SIG-M5 (cell line): ENCODE measurements around the gene DYRK1B.
"Not testable (repeated sequence)": the region's sequence is repeated elsewhere in the genome, so short reads cannot be mapped to it uniquely, and the experiment has no call there.

Source experiments
- DNase-seq: peaks from one replicate; lab custom pipeline; 2025; lab: John Stamatoyannopoulos, UW

Gene DYRK1B

DNA sequence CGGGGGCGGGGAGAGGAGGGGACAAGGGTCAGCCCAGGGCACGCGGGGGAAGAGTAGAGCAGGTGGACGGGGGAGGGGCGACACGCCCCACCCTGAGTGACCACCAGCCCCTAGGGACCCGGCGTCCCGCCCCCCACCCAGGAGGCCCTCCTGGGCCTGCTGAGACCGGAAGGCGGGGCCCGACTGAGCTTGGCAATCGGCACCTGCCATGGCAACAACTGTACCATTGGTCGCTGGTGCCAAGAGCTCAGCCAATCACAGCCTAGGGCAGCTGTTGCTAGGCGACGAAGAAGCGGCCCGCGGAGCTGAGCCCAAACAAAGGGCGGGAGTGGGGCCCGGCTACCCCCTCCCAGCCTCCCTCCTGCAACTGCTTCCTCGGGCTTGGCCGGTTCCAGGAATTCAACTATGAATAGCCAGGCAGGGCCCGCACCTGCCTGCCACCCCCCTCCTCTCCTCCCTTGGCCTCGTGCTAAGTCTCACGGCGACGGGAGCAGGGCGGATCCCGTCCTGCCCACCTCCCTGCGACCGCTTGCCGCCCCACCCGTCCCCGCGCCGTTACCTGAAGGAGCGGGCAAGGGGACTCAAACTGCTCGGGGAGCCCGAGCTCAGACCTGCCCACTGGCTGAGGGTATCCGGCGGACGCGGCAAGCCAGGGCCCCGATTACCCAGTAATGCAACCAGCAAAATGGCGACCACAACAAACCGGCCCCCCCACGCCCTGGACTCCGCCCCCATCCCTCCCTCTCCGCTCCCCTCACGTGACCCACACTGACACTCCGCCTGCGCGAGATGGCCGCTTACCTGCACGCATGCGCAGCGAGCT lies at the start of gene DYRK1B:
Gene DYRK1B, minus strand, starts transcription at position 699 of the 823 bp plus-strand sequence. CDS start 2,295 bp downstream, outside the sequence.
- DNase-seq, result no peak

DNA sequence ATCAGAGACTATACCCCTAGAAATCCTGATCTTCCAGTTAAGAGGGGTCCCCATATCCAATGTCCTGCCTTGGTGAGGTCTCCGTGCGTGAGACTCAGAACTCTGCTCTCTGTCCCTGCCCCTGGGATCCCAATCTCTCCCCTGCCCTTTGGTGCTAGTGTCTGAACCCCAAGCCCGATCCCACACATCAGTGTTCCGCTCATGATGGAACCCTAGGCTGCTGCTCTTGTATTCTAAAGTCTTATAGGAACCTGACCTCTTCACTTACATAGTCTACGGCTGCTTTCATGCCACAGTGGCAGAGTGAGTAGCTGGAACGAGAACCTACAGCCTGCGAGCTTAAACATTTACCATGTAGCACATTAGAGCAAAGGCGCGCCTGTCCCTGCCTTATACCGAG lies 48.7 kb upstream of the DYRK1B start:
- DNase-seq, result not testable (repeated sequence)

DNA sequence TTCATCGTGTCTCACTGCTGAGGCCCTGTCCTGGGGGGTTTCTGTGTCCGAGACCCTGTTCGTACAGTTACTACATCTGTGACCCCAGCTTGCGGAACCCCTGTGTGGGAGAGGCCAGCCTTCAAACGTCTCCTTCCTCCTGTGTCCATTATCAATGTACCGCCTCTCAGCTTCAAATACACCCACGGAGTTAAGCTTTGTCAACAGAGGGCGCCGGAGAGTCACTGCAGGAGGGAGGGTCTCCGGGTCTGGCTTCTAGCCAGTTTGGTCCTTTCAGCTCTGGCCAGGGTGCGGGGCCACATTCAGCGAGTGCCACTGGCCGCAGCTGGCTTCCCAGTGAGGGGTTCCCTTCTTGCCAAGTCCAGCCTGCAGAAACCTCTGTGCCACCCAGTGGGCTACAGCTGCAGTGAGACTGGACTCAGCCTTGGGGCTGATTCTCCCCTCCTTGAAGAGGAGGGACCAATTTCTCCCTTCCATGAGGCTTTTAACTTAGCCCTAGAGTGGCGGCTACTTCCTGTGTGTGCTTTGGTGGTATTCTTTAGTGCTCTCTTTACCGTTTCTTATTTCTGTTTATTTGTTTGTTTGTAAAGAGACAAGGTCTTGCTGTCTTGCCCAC lies 47.6 kb upstream of the DYRK1B start:
- DNase-seq, result not testable (repeated sequence)

DNA sequence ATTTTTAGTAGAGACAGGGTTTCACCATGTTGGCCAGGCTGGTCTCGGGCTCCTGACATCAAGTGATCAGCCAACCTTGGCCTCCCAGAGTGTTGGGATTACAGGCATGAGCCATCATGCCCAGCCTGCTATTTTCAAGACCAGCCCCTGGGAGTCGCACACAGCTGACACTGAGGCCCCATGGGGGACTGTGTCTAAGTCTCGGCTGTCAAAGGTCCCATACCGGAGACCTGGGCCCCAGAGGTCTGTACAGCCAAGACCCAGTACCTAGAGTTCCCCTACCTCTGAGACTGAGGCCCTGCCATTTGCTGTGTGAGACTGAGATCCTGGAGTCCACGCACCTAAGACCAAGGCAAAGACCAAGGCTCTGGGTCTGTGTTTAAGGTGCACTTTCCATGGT lies 46.3 kb upstream of the DYRK1B start:
- not testable (repeated sequence) for DNase-seq

DNA sequence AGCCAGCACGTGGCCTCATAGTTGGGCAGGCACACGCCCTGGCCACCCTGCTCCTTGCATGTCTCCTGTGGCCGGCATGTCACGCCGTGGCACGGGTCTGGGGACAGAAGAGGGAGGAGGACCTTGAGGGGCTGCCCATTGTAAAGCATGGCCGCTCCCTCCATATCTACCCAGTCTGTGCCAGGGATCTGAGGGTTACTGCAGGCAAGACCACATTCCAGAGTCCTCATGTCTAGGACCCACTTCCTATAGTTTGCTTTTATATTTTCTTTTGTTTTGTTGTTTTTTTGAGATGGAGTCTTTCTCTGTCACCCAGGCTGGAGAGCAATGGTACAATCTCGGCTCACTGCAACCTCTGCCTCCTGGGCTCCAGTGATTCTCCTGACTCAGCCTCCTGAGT lies 45.8 kb upstream of the DYRK1B start:
- DNase-seq, result not testable (repeated sequence)

DNA sequence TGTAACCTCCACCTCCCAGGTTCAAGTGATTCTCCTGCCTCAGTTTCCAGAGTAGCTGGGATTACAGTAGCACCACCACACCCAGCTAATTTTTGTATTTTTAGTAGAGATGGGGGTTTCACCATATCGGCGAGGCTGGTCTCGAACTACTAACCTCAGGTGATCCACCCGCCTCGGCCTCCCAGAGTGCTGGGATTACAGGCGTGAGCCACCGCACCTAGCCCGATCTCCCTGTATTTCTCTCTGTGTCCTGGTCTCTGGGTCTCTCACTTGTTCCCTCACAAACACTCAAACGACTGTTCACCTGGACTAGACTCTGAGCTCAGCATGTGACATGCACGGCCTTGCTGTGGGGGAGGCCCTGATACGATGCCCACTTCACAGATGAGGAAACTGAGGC lies 44.9 kb upstream of the DYRK1B start:
- not testable (repeated sequence) for DNase-seq

DNA sequence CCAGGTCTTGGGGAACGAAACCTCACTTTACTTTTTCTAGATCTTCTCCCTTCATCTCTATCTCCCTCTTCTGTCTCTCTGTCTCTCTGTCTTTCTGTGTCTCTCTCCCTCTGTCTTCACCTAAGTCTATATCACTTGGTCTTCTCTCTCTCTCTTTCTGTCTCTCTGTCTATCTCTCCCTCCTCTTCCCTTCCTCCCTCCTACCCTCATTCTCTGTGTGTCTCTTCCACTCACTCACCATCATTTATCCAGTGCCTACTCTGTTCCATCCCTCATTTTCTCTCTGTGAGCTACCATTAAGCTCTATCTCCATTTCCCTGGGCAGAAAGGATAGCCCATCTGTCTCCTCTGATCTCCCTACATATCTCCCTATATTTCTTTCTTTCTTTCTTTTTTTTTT lies 44.4 kb upstream of the DYRK1B start:
- DNase-seq, result no peak

DNA sequence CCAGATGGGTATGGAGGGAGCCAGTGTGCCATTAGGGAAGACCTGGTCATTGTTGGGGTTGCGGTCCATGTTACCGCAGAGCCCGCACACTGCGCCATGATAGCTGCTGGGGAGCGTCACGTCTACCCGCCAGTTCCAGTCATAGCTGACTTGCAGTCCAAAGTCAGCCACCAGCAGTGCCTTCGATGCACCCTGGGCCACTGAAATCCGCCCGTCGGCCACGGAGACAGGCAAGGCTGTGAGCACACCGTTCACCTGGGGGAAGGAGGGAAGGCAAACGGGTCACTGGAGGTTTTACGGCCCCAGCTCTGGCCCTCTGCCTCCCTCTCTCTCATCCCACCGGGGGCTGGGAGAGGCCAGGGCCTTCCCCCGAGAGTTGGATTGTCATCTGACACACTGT lies 44.0 kb upstream of the DYRK1B start:
- not testable (repeated sequence) for DNase-seq

DNA sequence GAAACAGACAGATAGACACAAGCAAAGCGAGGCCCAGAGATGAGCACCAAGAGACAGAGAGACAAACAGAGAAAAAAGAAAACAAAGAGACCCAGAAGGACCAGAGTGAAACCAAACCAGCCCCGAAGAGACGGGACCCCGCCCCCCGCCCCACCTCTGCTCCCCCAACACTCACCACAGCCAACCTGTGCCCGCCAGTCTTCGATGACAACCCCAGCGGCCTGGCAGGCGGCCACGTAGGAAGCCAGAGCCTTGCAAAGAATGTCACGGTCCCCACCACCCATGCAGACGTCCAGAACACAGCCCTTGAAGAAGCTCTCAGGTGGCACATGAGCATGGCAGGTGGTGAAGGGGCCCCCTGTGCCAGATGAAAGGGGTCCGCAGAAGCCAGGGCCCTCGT lies 43.5 kb upstream of the DYRK1B start:
- DNase-seq, result not testable (repeated sequence)

DNA sequence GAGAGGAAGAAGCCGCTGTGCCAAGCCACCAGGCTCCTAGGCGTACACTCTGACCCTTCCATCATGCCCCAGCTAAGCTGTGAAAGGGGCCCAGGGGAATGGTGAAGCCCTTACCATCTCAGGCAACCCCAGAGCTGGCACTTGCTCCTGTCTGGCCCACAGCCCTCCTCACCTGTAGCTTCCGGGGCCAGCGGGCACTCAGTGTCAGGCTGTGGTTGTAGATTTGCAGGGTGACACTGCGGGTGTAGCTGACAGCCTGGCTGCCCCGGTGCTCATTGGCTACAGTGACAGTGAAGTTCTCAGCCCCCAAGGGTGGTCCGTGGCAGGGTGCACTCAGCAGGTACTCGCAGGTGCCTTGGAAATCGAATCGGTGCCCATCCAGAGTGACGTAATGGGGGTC lies 42.5 kb upstream of the DYRK1B start:
- DNase-seq, result not testable (repeated sequence)

DNA sequence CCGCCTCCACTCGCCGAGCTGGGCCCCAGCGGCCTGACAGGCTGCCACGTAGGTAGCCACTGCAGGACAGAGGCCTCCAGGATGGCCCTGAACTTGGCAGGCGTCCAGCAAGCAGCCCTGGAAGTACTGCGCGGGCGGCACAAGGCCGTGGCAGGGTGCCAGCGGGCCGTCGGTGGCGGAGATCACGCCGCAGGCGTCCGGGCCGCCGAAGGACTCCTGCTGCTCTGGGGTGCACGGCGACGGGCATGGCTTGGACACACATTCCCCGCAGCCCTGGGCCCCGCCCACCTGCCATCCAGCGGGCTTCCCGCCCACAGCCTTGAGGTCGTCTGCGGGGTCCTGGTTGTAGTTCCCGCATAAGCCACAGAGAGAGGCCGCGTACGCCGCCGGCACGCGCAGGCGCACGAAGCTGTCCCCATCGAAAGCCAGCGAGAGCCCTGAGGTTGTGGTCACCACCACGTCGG lies 41.5 kb upstream of the DYRK1B start:
- DNase-seq, result not testable (repeated sequence)

DNA sequence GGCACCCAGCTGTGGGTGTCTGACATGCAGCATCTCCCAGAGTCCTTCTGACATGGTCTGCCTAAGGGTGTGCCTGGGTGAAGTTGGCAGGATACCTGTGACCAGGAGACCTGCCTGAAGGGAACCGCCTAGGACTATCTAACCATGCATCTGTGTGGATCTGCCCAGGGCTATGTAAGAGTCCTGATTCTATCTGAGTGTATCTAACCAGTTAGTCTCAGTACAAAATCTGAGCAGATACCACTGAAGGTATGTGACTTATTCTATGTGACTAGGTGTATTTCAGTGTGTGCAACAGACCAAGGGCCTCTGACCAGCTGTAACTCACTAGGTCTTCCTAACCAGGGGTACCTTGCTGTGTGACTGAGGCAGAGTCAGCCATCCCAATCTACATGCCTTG lies 40.4 kb upstream of the DYRK1B start:
- DNase-seq, result no peak

DNA sequence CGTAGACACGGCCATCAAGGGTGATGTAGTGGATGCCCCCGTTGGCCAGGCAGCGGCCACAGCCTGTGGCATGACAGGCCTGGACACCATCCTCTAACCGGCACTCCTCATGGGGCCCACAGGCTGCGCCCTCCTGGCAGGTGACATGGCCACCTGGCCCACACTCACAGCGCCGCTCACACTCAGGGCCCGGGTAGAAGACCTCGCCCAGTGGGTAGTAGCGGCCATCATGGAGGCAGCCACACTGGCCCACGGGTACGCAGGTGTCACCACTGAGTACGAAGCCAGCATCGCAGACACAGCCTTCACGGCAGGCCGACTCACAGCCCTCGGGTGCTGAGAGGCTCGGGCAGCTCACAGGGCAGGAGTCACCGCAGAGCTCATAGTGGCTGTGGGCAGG lies 39.4 kb upstream of the DYRK1B start:
- no peak for DNase-seq

DNA sequence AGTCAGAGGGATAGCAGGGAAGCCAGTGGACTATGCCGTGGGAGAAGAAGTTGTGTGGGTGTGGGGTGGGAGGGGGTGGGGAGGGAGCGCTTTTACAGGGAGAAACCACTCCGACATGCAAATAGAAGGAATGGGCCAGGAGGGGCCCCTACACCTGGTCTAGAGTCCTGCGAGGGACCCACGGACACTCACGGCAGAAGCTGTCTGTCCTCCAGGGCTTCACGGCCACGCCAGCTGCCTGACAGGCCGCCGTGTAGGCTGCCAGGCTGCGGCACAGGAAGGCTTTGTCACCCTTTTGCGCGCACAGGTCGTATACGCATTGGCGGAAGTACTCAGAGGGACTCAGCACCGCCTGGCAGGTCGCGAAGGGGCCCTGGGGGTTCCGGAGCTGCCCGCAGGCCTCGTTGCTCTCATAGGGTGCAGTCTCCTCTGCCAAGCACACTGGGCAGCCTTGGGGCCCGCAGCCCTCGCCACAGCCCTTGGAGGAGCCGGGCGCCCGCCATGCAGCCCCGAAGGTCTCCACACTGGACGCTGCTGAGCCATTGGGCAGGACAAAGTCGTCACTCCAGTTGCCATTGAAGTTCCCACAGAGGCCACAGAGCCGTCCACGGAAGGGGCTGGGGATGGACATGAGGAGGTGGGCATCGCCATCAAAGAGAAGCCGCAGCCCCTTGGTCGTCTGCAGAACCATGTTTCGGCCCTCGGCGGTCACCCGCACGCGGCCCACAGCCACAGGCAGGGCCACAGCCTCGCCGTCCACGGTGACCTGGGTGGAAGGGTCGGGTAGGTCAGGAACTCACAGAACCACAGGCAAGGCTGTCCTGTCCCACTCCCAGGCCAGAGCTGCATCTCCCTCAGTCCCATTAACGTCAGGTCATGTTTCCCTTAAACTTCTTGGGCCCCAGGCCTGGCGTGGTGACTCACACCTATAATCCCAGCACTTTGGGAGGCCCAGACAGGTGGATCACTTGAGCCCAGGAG lies 38.2 kb upstream of the DYRK1B start:
- DNase-seq, result no peak

DNA sequence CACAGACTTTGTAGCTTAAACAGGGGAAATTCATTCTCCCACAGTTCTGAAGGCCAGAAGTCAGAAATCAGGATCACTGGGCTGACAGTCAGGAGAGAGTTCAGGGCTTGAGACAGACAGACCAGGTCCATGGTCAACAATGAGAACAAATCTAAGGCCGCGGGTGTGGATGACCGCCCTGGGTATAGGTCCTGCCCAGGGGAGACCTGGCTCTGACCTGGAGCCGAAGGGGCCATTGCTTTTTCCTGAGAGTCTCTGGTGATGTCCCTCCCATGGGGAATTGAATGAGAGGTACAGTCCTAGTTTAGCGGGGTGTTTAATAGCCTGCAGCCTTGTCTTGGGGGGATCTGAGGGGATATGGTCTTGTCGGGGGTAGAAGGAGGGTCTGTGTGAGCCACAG lies 37.4 kb upstream of the DYRK1B start:
- no peak for DNase-seq

DNA sequence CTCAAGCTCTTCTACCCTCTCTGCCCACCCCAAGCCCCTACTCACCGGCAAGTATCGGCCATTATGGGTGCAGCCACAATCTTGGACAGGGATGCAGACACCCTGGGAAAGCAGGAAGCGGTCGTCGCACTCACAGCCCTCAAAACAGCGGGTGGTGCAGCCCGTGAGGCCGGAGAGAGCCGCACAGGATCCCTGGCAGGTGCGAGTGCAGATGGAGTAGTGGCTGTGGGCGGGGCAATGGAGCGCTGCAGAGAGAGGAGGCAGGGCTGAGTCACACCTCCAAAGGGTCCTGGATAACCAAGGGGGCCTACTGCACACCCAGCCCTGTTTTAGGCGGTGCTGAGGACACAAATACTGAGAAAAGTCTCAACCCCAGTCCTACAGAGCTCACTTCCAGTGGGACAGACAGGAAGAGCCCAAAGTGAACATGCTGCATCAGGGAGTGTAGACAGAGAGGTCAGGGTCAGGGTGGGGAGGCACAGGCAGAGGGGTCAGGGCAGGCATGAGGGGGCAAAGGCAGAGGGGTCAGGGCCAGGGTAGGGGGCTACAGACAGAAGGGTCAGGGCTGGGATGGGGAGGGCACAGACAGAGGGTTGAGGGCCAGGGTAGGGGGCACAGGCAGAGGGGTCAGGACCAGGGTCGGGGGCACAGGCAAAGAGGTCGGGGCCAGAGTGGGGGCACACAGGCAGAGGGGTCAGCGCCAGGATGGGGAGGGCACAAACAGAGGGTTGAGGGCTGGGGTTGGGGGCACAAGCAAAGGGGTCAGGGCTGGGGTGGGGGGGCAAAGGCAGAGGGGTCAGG lies 36.4 kb upstream of the DYRK1B start:
- no peak for DNase-seq

DNA sequence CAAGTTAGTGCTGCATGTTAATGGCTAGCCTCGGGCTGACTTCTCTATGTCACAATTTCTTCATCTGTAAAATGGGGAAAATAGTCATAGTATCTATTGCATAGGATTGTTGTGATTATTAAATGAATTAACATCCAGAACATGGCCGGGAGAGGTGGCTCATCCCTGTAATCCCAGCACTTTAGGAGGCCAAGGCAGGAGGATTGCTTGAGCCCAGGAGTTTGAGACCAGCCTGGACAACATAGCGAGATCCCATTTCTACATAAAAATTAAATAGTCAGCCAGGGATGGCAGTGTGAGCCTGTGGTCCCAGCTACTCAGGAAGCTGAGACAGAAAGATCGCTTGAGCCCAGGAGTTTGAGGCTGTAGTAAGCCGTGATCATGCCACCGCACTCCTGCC lies 34.0 kb upstream of the DYRK1B start:
- no peak for DNase-seq

DNA sequence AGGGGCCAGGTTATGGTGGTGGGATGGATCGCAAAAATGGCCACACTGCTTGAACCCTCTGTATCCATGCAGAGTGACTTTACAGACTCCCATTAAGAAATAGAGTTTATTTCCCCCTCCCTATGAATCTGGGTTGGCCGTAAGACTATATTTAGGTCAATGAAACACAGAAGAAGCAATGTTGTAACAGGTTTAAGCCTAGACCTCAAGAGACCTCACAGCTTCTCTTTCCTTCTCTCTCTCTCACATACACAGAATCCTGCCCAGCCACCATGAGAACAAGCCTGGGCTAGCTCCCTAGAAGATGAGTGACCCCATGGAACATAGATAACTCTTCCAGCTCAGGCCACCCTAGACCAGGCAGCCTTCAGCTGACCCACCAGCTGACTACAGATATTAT lies 33.2 kb upstream of the DYRK1B start:
- DNase-seq, result no peak

DNA sequence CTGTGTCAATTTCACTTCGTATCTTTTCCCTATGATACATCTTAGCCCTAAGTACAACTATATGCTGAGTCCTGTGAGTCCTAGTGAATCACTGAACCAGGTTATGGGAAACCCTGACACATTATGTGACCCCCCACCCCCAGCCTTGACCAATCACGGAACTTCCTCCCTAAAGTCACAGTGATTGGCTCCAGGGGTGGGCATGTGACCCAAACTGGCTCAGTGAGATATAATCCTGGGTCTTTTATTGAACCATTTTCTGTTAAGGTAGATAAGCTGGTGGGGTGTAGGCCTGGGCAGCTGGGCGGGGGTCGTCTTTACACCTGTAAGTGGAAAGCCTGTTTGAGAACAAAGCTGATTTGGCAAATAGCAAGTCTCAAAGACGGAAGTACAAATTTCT lies 32.0 kb upstream of the DYRK1B start:
- no peak for DNase-seq

DNA sequence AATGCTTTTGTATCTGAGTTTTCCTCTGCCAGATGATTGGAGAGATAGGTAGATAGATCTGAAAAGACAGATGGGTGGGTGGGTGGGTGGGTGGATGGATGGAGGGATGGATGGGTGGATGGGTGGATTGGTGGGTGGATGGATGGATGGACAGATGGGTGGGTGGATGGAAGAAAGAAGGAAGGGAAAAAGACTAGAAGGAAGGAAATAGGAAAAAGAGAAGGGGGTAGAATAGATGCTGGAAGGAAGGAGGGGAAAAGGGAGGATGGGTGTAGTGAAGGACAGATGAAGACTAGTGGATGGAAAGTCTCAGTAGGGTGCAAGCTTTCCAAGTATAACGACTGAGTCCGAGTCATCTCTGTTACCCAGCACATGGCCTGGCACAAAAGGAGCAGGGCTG lies 31.2 kb upstream of the DYRK1B start:
- no peak for DNase-seq

DNA sequence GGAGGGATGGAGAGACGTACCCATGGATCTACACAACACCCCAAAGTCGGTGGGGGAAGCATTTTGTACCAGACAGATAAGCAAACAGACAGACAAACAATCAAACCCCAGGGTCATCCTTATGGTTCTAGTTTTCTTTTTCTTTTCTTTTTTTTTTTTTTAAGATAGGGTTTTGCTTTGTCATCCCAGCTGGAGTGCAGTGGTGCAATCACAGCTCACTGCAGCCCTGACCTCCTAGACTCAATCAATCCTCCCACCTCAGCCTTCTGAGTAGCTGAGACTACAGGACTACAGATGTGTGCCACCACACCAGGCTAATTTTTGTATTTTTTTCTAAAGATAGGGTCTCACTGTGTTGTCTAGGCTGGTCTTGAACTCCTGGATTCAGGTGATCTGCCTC lies 30.2 kb upstream of the DYRK1B start:
- no peak for DNase-seq
